Measurements from ENCODE around the gene APBB2.
"Not testable (repeated sequence)": the region's sequence is repeated elsewhere in the genome, so short reads cannot be mapped to it uniquely, and the experiment has no call there.

Gene APBB2

GRCh38 chr4:41052287-41052686 is 162.1 kb downstream of the APBB2 start:
- no peak for DNase-seq

GRCh38 chr4:41050880-41051775 is 163.2 kb downstream of the APBB2 start:
- no peak for DNase-seq

- DNase-seq: no peak
These were observed 164.2 kb downstream of the APBB2 start for GRCh38 chr4:41050116-41050515.

- DNase-seq: not testable (repeated sequence)
These were observed 165.2 kb downstream of the APBB2 start for GRCh38 chr4:41049176-41049575.

- no peak for DNase-seq
These were observed 169.6 kb downstream of the APBB2 start for GRCh38 chr4:41044791-41045190.

GRCh38 chr4:41044165-41044564 is 170.2 kb downstream of the APBB2 start:
- DNase-seq: no peak

GRCh38 chr4:41043465-41043864 is 170.9 kb downstream of the APBB2 start:
- DNase-seq: no peak

GRCh38 chr4:41041551-41041950 is 172.8 kb downstream of the APBB2 start:
- DNase-seq: no peak

- DNase-seq: no peak
These were observed 175.0 kb downstream of the APBB2 start for GRCh38 chr4:41039317-41039716.

- no peak for DNase-seq
These were observed 176.0 kb downstream of the APBB2 start for GRCh38 chr4:41038304-41038703.

GRCh38 chr4:41029098-41029497 is 185.2 kb downstream of the APBB2 start:
- DNase-seq: no peak

- DNase-seq: no peak
These were observed 185.8 kb downstream of the APBB2 start for GRCh38 chr4:41028392-41029076.

GRCh38 chr4:41026971-41027370 is 187.4 kb downstream of the APBB2 start:
- DNase-seq: no peak

GRCh38 chr4:41025824-41026223 is 188.5 kb downstream of the APBB2 start:
- DNase-seq: no peak

- DNase-seq: no peak
These were observed 189.5 kb downstream of the APBB2 start for GRCh38 chr4:41024556-41025491.

GRCh38 chr4:41022116-41022515 is 192.2 kb downstream of the APBB2 start:
- no peak for DNase-seq

GRCh38 chr4:41015016-41015675 is 199.2 kb downstream of the APBB2 start:
- DNase-seq: no peak

GRCh38 chr4:41014158-41014557 is 200.2 kb downstream of the APBB2 start:
- no peak for DNase-seq

- no peak for DNase-seq
These were observed 200.6 kb downstream of the APBB2 start for GRCh38 chr4:41013746-41014145.

- DNase-seq: no peak
These were observed 201.4 kb downstream of the APBB2 start for GRCh38 chr4:41012911-41013310.

GRCh38 chr4:41012293-41012692 is 202.0 kb downstream of the APBB2 start:
- no peak for DNase-seq

- no peak for DNase-seq
These were observed 204.9 kb downstream of the APBB2 start for GRCh38 chr4:41009411-41009810.

- no peak for DNase-seq
These were observed 208.2 kb downstream of the APBB2 start for GRCh38 chr4:41006141-41006540.
